SK-N-MC (cell line): ENCODE results near the gene CBX5.
"Not testable (repeated sequence)": the region's sequence is repeated elsewhere in the genome, so short reads cannot be mapped to it uniquely, and the experiment has no call there.

Experiments used
- DNase-seq: peaks from one replicate; pipeline ENCODE4 v3.0.0-alpha.2; 2011; ENCODE audit warnings: low read depth, low spot score
- H3K27ac ChIP-seq: fragments of 200-600 bp; sonication (generic); 2 replicates; pipeline ENCODE4 v1.5.1; 2016; ENCODE audit warnings: mixed run types
- H3K36me3 ChIP-seq: fragments of 200-600 bp; sonication (generic); 2 replicates; pipeline ENCODE4 v1.6.1; 2017; ENCODE audit warnings: antibody characterized with exemption, low read length, mixed read lengths; ENCODE audit not compliant: insufficient read depth
- H3K4me3 ChIP-seq: fragments of 200-600 bp; sonication (generic); 2 replicates; pipeline ENCODE4 v1.5.1; 2016
- H3K9ac ChIP-seq: fragments of 200-600 bp; sonication (generic); 2 replicates; pipeline ENCODE4 v1.8.0; 2017; ENCODE audit warnings: mixed run types, mixed read lengths; ENCODE audit not compliant: insufficient read length
- H3K9me3 ChIP-seq: fragments of 200-600 bp; sonication (generic); 2 replicates; pipeline ENCODE4 v1.6.1; 2017; ENCODE audit warnings: low read depth, mild to moderate bottlenecking, antibody characterized with exemption, low read length, moderate library complexity, mixed read lengths
- EZH2 ChIP-seq: fragments of 200-600 bp; sonication (generic); IDR thresholded peaks from one replicate; pipeline ENCODE4 v1.6.1; 2017; ENCODE audit warnings: antibody characterized with exemption
- FOXP2 ChIP-seq: optimal IDR thresholded peaks from 2 replicates; pipeline ENCODE3; 2011; ENCODE audit warnings: mild to moderate bottlenecking, moderate library complexity; ENCODE audit not compliant: insufficient read depth; ENCODE audit errors: extremely low read length, control extremely low read depth
- POLR2AphosphoS5 ChIP-seq: IDR thresholded peaks from 2 replicates; pipeline ENCODE4 v1.6.1; 2012; ENCODE audit warnings: mild to moderate bottlenecking, low read depth, low read length, borderline replicate concordance

CBX5 gene

DNA sequence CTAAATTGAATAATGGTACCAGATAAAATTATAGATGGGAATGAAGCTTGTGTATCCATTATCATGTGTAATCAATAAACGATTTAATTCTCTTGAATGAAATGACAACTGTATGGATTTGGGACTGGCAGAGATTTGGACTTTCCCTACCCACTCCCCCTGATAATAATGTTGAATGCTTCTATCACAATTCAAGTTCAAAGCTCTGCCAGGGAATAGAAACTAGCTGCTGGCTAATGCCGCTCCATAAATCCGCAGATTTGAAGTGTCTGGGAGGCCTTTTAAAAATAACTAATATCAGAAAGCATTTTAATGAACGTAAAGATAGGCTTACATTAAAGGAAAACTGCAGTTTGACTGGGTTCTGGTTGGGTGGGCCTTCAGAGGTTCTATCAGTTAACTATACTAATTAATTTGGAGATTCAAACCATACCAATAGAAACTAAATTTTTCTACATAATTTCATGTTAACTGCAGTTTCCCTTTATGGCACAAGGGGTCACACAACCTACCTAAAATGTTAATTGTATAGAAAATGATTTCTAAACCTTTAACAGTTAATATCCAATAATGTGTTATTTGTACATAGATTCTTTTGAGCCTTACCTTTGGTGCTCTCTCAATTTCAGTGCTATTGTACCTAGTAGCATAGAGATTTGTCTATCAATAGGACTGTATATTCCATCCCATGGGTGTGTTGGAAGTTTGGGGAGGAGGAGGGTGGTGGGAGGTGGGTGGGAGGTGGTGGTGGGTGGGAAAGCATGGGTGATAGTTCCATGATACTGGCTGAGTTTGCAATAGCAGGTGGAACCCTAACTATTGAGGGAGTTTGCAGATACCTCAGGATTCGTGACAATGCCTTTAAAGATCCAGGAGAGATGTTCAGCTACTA lies 5.5 kb upstream of the CBX5 start:
- Histone ChIP-seq H3K36me3 (peaks cover 77% of the 10 kb centered on the region), H3K4me3 (peak overlapping the region; percentile 100), H3K9ac (peak overlapping the region; percentile 54), H3K9me3 (no peaks in the 10 kb centered on the region), H3K27ac (peak overlapping the region; percentile 77)
- TF ChIP-seq EZH2 (no peak), POLR2AphosphoS5 (peak; percentile 33)
- DNase-seq = no peak

DNA sequence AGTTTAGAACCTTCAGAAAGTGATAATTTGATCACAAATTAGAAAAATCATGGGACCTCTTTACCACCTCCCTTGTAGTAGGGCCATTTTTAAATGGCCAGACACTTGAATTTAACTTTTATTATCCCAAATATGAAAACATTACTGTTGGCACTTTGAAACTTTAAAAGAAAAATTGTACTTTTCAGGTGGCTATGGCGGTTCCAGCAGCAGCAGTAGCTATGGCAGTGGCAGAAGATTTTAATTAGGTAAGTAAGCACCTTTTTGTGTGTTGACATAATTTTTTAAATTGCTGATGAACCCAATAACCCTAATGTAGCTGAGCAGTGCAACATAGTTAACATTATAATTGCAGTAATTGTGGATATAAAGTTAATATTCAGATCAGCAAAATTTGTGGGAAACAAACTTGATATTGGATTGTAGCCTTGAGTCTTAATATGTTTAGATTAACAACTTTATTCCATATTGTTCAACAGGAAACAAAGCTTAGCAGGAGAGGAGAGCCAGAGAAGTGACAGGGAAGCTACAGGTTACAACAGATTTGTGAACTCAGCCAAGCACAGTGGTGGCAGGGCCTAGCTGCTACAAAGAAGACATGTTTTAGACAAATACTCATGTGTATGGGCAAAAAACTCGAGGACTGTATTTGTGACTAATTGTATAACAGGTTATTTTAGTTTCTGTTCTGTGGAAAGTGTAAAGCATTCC lies 4.3 kb upstream of the CBX5 start:
- peak overlapping the region; percentile 100 for H3K4me3 ChIP-seq
- not testable (repeated sequence) for DNase-seq, H3K9me3 ChIP-seq
- H3K9ac ChIP-seq = peak overlapping the region; percentile 100
- H3K36me3 ChIP-seq = peaks cover 77% of the 10 kb centered on the region
- peak overlapping the region; percentile 76 for H3K27ac ChIP-seq

DNA sequence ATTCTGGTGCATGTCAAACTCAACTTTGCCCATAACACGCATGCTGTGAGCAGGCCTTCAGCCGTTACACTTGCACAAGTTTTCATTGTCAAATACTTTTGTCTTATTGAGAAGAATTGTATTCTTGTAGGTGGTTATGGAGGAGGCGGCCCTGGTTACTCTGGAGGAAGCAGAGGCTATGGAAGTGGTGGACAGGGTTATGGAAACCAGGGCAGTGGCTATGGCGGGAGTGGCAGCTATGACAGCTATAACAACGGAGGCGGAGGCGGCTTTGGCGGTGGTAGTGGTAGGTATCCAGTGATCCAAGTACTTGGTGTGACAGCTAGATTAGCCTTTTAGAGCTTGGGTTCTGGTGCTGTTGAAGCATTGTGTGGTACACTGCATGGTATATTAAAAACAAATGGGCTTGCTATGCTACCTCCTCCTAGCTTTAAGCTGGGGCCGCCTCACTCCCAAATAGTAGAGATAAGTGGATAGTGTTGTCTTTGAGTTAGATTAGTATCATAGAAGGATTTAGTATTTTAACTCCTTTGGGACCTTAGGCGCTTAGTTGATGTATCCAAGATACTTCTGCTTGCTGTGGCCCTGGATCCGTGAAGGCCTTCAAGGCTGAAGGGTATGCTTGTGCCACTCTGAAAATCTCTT lies 3.1 kb upstream of the CBX5 start:
- Histone ChIP-seq H3K4me3 (peak overlapping the region; percentile 100), H3K9ac (peak overlapping the region; percentile 100), H3K9me3 (no peaks in the 10 kb centered on the region), H3K27ac (peak overlapping the region; percentile 100), H3K36me3 (peaks cover 86% of the 10 kb centered on the region)
- no peak for DNase-seq
- TF ChIP-seq EZH2 = no peak
- peak; percentile 6; the same call in 1 of the 2 replicates for TF ChIP-seq POLR2AphosphoS5
- TF ChIP-seq FOXP2 = no peak

DNA sequence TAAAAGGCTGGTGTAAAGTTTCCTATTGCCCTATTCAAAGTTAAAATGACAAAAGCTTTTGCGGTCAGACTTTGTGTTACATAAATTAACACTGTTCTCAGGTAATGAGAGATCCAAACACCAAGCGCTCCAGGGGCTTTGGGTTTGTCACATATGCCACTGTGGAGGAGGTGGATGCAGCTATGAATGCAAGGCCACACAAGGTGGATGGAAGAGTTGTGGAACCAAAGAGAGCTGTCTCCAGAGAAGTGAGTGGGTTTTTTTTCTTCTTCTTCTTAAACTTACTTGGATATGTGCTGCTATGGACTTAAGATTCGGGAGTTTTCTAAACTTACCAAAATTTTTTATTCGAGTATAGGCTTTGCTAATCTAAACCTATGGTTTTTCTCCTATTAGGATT lies 1.8 kb upstream of the CBX5 start:
- DNase-seq, H3K9me3 ChIP-seq: not testable (repeated sequence)
- peak overlapping the region; percentile 100 for H3K27ac ChIP-seq
- H3K9ac ChIP-seq = peak overlapping the region; percentile 100
- peaks cover 79% of the 10 kb centered on the region for H3K36me3 ChIP-seq
- peak overlapping the region; percentile 100 for H3K4me3 ChIP-seq

DNA sequence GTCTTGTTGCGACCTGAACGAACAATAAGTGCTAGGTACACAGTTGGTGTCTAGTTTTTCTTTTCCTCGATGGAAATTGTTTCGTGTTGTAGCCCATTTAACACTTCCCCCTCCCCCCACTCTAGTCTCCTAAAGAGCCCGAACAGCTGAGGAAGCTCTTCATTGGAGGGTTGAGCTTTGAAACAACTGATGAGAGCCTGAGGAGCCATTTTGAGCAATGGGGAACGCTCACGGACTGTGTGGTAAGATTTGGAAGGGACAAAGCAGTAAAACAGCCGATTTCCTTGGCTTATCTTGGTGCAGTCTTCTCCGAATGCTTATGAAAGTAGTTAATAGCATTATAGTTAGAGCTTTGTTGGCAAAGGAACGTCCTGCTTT lies 1.3 kb upstream of the CBX5 start:
- Histone ChIP-seq H3K36me3 (peaks cover 79% of the 10 kb centered on the region), H3K4me3 (peak overlapping the region; percentile 100), H3K9ac (peak overlapping the region; percentile 100), H3K27ac (peak overlapping the region; percentile 100)
- H3K9me3 ChIP-seq, DNase-seq: not testable (repeated sequence)
- peak; percentile 23; the same call in 1 of the 2 replicates for TF ChIP-seq POLR2AphosphoS5

DNA sequence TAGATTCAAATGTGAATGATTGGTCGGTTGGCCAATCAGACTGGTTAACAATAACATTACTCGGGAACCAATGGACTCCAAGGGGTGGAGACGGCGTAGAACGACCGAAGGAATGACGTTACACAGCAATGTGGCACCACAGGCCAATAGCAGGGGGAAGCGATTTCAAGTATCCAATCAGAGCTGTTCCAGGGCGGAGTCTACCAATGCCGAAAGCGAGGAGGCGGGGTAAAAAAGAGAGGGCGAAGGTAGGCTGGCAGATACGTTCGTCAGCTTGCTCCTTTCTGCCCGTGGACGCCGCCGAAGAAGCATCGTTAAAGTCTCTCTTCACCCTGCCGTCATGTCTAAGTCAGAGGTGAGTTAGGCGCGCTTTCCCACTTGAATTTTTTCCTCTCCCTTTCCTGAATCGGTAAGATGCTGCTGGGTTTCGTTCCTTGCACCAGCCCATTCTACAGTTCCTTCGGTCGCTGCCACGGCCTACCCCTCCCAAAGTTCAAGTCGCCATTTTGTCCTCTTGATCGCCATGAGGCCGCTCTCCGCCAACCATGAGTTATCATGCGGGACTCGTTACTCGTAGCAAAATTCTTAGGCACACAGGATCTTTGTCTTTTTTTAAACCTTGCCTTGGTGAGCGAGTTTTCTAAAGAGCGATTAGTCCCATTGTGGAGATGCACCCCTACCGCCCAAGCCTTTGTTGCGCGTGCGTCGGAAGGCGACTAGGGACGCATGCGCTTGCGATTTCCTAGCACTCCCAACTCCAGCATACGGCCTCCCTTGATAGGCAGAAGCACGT lies 742 bp upstream of the CBX5 start, which contains the start of gene HNRNPA1:
Gene HNRNPA1 (plus strand): TSS at position 259 of the 793 bp plus-strand sequence. CDS start 82 bp downstream, at position 341.
- H3K9ac ChIP-seq = peak within 1 kb of the TSS; percentile 100
- TF ChIP-seq FOXP2 = no peak
- peak; percentile 98 for TF ChIP-seq POLR2AphosphoS5
- no peak for TF ChIP-seq EZH2
- no peaks in the 10 kb centered on the region for H3K9me3 ChIP-seq
- peak within 1 kb of the TSS; percentile 100 for H3K4me3 ChIP-seq
- peak within 1 kb of the TSS; percentile 100 for H3K27ac ChIP-seq
- peak; percentile 100 for DNase-seq
- H3K36me3 ChIP-seq = peaks cover 77% of the 10 kb centered on the region

DNA sequence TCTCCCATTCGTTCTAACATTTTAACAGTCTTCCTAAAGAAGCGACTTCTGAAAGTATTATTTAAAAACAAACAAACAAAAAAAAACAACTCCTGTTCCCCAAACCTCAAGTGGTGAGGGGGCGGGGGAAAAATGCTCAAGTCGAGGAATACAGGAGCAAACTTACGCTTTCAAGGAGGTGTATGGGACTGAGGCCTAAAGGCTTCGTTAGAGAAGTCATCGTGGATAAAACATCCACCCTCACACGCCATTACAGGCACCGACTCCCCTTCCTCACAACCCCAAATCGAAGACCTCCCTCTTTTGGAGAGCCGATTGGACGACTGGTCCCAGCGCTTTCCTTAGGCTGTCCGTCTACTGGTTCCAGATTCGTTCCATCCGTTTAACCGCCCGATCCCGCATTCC lies 693 bp downstream of the CBX5 start:
- TF ChIP-seq POLR2AphosphoS5 (no peak), FOXP2 (no peak), EZH2 (no peak)
- Histone ChIP-seq H3K9me3 (no peaks in the 10 kb centered on the region), H3K36me3 (peaks cover 65% of the 10 kb centered on the region), H3K27ac (peak overlapping the region; percentile 100), H3K4me3 (peak overlapping the region; percentile 100), H3K9ac (peak overlapping the region; percentile 99)
- DNase-seq = no peak

DNA sequence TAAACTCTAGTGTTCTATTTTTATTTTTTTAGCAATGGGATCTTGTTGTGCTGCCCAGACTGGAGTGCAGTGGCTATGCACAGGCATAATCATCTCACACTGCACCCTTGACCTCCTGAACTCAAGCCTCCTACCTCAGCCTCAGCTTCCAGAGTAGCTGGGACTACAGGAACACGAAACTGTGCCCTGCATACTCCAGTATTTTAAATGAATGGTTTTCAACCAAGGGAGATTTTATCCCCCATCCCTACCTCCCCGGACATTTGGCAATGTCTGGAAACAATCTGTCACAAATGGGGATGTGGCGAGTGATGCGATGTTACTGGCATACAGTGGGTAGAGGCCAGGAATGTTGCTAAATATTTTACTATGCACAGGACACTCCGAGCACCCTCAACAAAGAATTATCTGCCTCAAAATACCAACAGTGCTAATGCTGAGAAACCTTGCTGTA lies 2.1 kb downstream of the CBX5 start:
- Histone ChIP-seq H3K9me3 (no peaks in the 10 kb centered on the region), H3K27ac (no peak overlapping the region), H3K36me3 (peaks cover 65% of the 10 kb centered on the region), H3K4me3 (peak overlapping the region; percentile 100), H3K9ac (peak overlapping the region; percentile 99)
- DNase-seq = no peak
- no peak for TF ChIP-seq EZH2
- TF ChIP-seq FOXP2 = no peak
- TF ChIP-seq POLR2AphosphoS5 = no peak; the same call in 1 of the 2 replicates
